ENCODE results near the gene CDKAL1.

Gene CDKAL1

DNA sequence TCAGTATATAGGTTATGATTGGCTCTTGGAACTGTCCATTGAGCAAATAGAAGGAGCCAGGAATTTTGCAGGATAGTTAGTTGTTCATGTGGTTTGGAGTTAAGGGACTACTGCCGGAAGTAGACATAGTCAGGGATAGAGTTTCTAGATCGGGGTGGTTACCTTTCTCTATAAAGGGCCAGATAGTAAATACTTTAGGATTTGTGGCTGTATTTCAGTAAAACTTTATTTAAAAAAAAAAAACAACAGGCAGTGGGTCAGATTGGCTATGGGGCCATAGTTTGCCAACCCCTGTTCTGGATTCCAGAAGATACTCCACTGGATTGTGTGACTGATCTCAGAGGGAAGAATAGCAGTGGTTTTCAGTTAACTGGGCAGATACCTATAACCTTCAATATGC lies 570.0 kb downstream of the CDKAL1 start:
- DNase-seq (ENCODE audit: low read depth), result no peak

GRCh38 chr6:21107796-21108195 lies 573.5 kb downstream of the CDKAL1 start:
- no peak for DNase-seq (ENCODE audit: low read depth)

- DNase-seq (ENCODE audit: low read depth), result peak; percentile 51
These were observed 575.3 kb downstream of the CDKAL1 start for GRCh38 chr6:21109391-21110178.

- DNase-seq (ENCODE audit: low read depth), result no peak
These were observed 576.4 kb downstream of the CDKAL1 start for GRCh38 chr6:21110684-21111083.

GRCh38 chr6:21111093-21111725 lies 577.0 kb downstream of the CDKAL1 start:
- DNase-seq (ENCODE audit: low read depth), result no peak

DNA sequence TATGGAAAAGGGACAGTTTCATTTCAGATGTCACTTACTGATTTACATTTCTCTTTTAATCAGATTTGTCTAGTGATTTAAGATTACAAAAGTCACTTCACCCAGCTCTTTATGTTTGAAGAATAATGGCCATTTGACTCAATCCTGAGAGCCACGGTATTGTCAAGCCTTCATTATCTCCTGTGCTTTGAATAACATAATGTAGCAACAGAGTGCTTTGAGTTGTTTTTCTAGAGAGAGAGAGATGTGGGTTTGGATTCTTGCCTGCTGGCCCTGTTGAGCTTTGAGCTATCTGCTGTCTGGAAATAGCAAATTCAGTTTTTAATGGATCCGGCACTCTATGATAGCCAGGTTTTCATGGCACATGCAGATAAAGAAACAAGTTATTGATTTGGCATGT lies 580.9 kb downstream of the CDKAL1 start:
- DNase-seq (ENCODE audit: low read depth), result no peak

- DNase-seq (ENCODE audit: low read depth), result no peak
These were observed 582.5 kb downstream of the CDKAL1 start for GRCh38 chr6:21116736-21117135.

- DNase-seq (ENCODE audit: low read depth), result no peak
These were observed 584.0 kb downstream of the CDKAL1 start for GRCh38 chr6:21118216-21118780.

GRCh38 chr6:21121636-21122136 lies 587.4 kb downstream of the CDKAL1 start:
- DNase-seq (ENCODE audit: low read depth), result no peak

- DNase-seq (ENCODE audit: low read depth), result no peak
These were observed 589.5 kb downstream of the CDKAL1 start for GRCh38 chr6:21123507-21124436.

- no peak for DNase-seq (ENCODE audit: low read depth)
These were observed 594.3 kb downstream of the CDKAL1 start for GRCh38 chr6:21128601-21129000.

- no peak for DNase-seq (ENCODE audit: low read depth)
These were observed 597.1 kb downstream of the CDKAL1 start for GRCh38 chr6:21131406-21131805.

- DNase-seq (ENCODE audit: low read depth), result no peak
These were observed 598.2 kb downstream of the CDKAL1 start for GRCh38 chr6:21132446-21132845.

DNA sequence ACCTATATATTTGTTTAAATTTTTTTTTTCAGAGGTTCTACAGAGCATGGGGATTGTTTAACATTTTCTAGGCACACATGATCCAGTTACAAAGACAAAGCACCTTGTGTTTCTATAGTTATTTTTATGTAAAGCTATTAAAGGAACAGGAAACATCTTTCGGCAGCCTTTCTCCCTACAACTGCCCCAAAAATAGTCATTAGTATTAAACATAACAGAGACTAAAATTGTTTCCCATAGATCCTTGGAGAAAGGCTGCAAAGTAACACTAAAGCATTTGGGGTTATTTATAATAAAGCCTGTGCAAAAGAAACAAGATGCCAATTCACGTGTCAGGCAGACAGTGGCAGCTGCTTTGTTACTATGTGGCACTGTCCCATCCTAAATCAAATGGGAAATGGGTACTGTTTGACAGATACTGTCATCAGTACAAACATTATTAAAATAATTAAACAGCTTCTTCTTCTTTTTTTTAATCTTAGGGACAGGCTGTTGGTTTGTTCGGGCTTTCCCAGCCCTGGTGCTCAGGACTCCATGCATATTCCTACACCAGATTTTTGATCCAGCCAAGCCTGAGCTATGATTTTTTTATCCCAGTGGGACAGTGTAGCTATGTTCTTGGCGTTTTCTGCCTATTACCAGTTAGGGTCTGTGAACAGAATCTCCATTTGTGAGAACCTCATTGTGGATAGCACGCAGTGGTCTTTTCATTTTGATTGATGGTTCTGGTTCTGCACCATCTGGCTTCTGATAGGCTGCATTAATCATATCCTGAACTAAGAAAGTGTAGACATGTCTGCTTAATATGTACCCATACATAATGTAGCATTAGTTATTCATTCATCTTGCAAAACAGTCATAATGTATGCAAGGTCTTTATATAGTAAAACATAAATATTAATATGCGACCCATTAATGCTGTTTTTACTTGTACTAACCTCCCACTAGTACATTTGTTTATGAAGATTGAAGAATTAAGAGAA lies 598.9 kb downstream of the CDKAL1 start:
- DNase-seq (ENCODE audit: low read depth), result no peak

- no peak for DNase-seq (ENCODE audit: low read depth)
These were observed 599.6 kb downstream of the CDKAL1 start for GRCh38 chr6:21133901-21134300.

- DNase-seq (ENCODE audit: low read depth), result no peak
These were observed 600.1 kb downstream of the CDKAL1 start for GRCh38 chr6:21134356-21134755.

DNA sequence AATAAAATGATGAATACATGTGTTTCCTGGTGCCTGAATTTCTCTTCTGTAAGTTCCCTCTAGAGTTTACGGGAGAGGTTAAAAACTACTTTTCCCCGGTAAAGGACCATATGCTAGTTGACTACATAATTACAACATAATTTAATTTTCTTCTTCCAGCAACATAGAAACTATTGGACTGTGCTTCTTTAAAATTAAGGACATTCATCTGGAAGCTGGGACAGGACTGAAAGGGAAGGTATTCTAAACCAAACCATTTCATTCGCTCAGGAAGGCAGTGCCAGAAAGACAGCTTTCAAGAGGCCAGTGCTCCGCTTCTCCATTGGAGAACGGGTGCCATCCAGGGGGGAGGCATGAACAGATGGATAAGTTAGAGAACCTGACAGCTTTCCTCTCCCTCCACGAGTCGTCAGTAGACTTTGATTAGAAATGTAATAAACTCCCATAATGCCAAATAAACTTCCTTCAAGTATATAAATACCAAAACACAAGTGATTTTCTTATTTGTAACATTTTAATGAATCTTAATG lies 601.3 kb downstream of the CDKAL1 start:
- DNase-seq (ENCODE audit: low read depth), result no peak

DNA sequence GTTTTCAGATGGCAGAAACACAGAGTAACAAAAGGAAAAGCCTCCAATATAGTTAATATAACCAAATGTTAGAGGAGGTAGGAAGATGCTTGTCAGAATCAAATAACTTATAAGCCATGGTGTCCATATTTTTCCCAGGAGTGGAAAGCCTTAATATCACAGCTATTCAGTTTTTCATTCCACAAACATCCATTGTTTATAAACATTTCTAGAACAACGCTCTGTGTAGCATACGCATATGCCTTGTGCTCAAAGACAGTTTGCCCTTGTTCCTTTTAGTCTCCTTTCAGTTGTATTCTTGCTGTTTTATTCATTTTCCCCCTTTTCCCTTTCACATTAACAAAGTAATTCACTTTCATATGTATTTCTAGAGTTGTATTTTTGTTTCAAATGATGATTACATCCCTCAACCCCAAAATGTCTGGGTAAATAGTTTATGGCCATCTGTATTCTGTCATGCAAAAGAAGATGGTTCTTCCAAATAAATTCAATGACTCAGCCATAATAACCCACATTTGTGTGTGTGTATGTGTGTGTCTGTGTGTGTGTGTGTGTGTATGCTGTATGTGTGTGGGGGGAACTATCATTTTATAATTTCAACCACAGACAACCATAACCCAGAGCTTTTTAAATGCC lies 603.6 kb downstream of the CDKAL1 start:
- no peak for DNase-seq (ENCODE audit: low read depth)

- no peak for DNase-seq (ENCODE audit: low read depth)
These were observed 604.2 kb downstream of the CDKAL1 start for GRCh38 chr6:21138336-21139069.

All from HS-5 (cell line).